Smooth muscle cell (in vitro differentiated cells): Measurements from ENCODE around the gene SNN. TPM values are rescaled to one million over a fixed set of nuclear protein-coding genes. Genes with fewer than 3 reads are reported as not detected.

ENCODE experiments used
- DNase-seq: peaks from one replicate; lab custom pipeline; 2025; ENCODE audit not compliant: unreplicated experiment; lab: John Stamatoyannopoulos, UW
- H2AFZ ChIP-seq: fragments of 200-600 bp; sonication (generic); 2 replicates; pipeline ENCODE4 v1.6.0; 2016; ENCODE audit warnings: antibody characterized with exemption, low read depth, mild to moderate bottlenecking
- H3F3A ChIP-seq: fragments of 200-600 bp; sonication (generic); 2 replicates; pipeline ENCODE4 v1.6.0; 2017; ENCODE audit warnings: antibody characterized with exemption, low read depth
- H3K27ac ChIP-seq: fragments of 200-600 bp; sonication (generic); 2 replicates; pipeline ENCODE4 v1.5.1; 2016; ENCODE audit warnings: low read depth, mild to moderate bottlenecking
- H3K27me3 ChIP-seq: fragments of 200-600 bp; sonication (generic); 2 replicates; pipeline ENCODE4 v1.6.1; 2016; ENCODE audit warnings: low read depth, mild to moderate bottlenecking
- H3K36me3 ChIP-seq: fragments of 200-600 bp; sonication (generic); 2 replicates; pipeline ENCODE4 v1.5.1; 2016; ENCODE audit warnings: low read depth
- H3K4me1 ChIP-seq: fragments of 200-600 bp; sonication (generic); 2 replicates; pipeline ENCODE4 v1.5.1; 2016; ENCODE audit warnings: low read depth
- H3K4me2 ChIP-seq: fragments of 200-600 bp; sonication (generic); 2 replicates; pipeline ENCODE4 v1.6.0; 2016; ENCODE audit warnings: mild to moderate bottlenecking
- H3K4me3 ChIP-seq: fragments of 200-600 bp; sonication (generic); 2 replicates; pipeline ENCODE4 v1.5.1; 2016; ENCODE audit warnings: mild to moderate bottlenecking
- H3K79me2 ChIP-seq: fragments of 200-600 bp; sonication (generic); 2 replicates; pipeline ENCODE4 v1.6.0; 2016; ENCODE audit warnings: low read depth, mild to moderate bottlenecking
- H3K9ac ChIP-seq: fragments of 200-600 bp; sonication (generic); 2 replicates; pipeline ENCODE4 v1.6.0; 2016; ENCODE audit warnings: low read depth
- H3K9me3 ChIP-seq: fragments of 200-600 bp; sonication (generic); replicated peaks from 2 replicates; pipeline ENCODE4 v1.5.1; 2016; ENCODE audit warnings: low read depth
- H4K20me1 ChIP-seq: fragments of 200-600 bp; sonication (generic); 2 replicates; pipeline ENCODE4 v1.6.0; 2016; ENCODE audit warnings: low read depth
- CTCF ChIP-seq: fragments of 200-600 bp; sonication (generic); IDR thresholded peaks from 2 replicates; pipeline ENCODE4 v1.5.1; 2017; ENCODE audit warnings: borderline replicate concordance, mild to moderate bottlenecking, antibody characterized with exemption; ENCODE audit not compliant: insufficient read depth, poor library complexity, severe bottlenecking
- WGBS: methylation state at CpG from one replicate; pipeline ENCODE4 v1.1.7; 2016; ENCODE audit warnings: low lambda C conversion rate; 5-methylcytosine and 5-hydroxymethylcytosine counted together
- polyA plus RNA-seq: library from polyadenylated mRNA; unstranded; fragments of >200 nt; fragmentation: Nextera tagmentation; extraction: Ambion mirVana; gene quantifications from 2 replicates; pipeline ENCODE4 v1.2.1, GENCODE V29; 2016
- total RNA-seq: library from RNA; depleted of rRNA; stranded (reverse); fragments of >200 nt; gene quantifications from 2 replicates; pipeline ENCODE4 v1.2.3, GENCODE V29; 2014

SNN gene
- total and polyA plus RNA-seq, 2 experiments from 2014 or later = 6.4 to 10.9 TPM

GRCh38 chr16:11655655-11656054 is 12.6 kb upstream of the SNN start:
- H3K27ac ChIP-seq = no peak overlapping the region
- H3K4me1 ChIP-seq = no peaks in the 10 kb centered on the region
- no peaks in the 10 kb centered on the region for H3K9me3 ChIP-seq
- no peak for DNase-seq
- H3F3A ChIP-seq = no peaks in the 10 kb centered on the region
- no peaks in the 10 kb centered on the region for H3K36me3 ChIP-seq
- H4K20me1 ChIP-seq = no peaks in the 10 kb centered on the region
- TF ChIP-seq CTCF = no peak
- no peaks in the 10 kb centered on the region for H3K27me3 ChIP-seq
- H3K9ac ChIP-seq = no peak overlapping the region
- no peak overlapping the region for H2AFZ ChIP-seq
- H3K4me2 ChIP-seq = no peak overlapping the region
- no peaks in the 10 kb centered on the region for H3K79me2 ChIP-seq
- WGBS = 84% methylated on average over 7 of the region's 7 CpGs
- H3K4me3 ChIP-seq = no peak overlapping the region

- H2AFZ ChIP-seq = no peak overlapping the region
- no peak overlapping the region for H3K27ac ChIP-seq
- WGBS = 89% methylated on average over 8 of the region's 8 CpGs
- H4K20me1 ChIP-seq = no peaks in the 10 kb centered on the region
- no peak for TF ChIP-seq CTCF
- H3K4me3 ChIP-seq = no peak overlapping the region
- no peaks in the 10 kb centered on the region for H3K9me3 ChIP-seq
- DNase-seq = no peak
- H3K27me3 ChIP-seq = no peaks in the 10 kb centered on the region
- no peak overlapping the region for H3K4me2 ChIP-seq
- no peaks in the 10 kb centered on the region for H3K79me2 ChIP-seq
- no peaks in the 10 kb centered on the region for H3F3A ChIP-seq
- no peak overlapping the region for H3K9ac ChIP-seq
- H3K36me3 ChIP-seq = no peaks in the 10 kb centered on the region
- H3K4me1 ChIP-seq = no peaks in the 10 kb centered on the region
Measured at GRCh38 chr16:11657556-11657955, 10.7 kb upstream of the SNN start.

GRCh38 chr16:11658896-11659708 is 9.2 kb upstream of the SNN start:
- no peaks in the 10 kb centered on the region for H3K4me1 ChIP-seq
- H3K9me3 ChIP-seq = no peaks in the 10 kb centered on the region
- H3K36me3 ChIP-seq = no peaks in the 10 kb centered on the region
- WGBS = 70% methylated on average over 19 of the region's 19 CpGs
- no peaks in the 10 kb centered on the region for H3K79me2 ChIP-seq
- TF ChIP-seq CTCF = no peak
- H3K27me3 ChIP-seq = no peaks in the 10 kb centered on the region
- no peak overlapping the region for H3K4me3 ChIP-seq
- H4K20me1 ChIP-seq = no peaks in the 10 kb centered on the region
- H3K9ac ChIP-seq = no peak overlapping the region
- DNase-seq = no peak
- H3K27ac ChIP-seq = no peak overlapping the region
- H3K4me2 ChIP-seq = no peak overlapping the region
- no peaks in the 10 kb centered on the region for H3F3A ChIP-seq
- no peak overlapping the region for H2AFZ ChIP-seq

GRCh38 chr16:11660565-11660964 is 7.7 kb upstream of the SNN start:
- no peak overlapping the region for H3K4me2 ChIP-seq
- no peak for DNase-seq
- no peaks in the 10 kb centered on the region for H3K79me2 ChIP-seq
- no peak overlapping the region for H3K9ac ChIP-seq
- TF ChIP-seq CTCF = no peak
- H3F3A ChIP-seq = no peaks in the 10 kb centered on the region
- H4K20me1 ChIP-seq = no peaks in the 10 kb centered on the region
- no peaks in the 10 kb centered on the region for H3K9me3 ChIP-seq
- H2AFZ ChIP-seq = no peak overlapping the region
- H3K27me3 ChIP-seq = no peaks in the 10 kb centered on the region
- no peak overlapping the region for H3K4me3 ChIP-seq
- H3K36me3 ChIP-seq = no peaks in the 10 kb centered on the region
- 87% methylated on average over 12 of the region's 12 CpGs for WGBS
- peaks cover 5% of the 10 kb centered on the region for H3K4me1 ChIP-seq
- no peak overlapping the region for H3K27ac ChIP-seq
